IPS-18c (cell line): ENCODE data around the gene HEXB.
A peak's percentile ranks its signal among the peaks of the same experiment; 100 is the strongest.

Experiments
- H3K4me3 ChIP-seq: 2 replicates; pipeline ENCODE4 v1.7.0; 2013; ENCODE audit warnings: low read depth, mild to moderate bottlenecking, low read length, moderate library complexity; ENCODE audit not compliant: insufficient read depth
- H3K9me3 ChIP-seq: one replicate; pipeline ENCODE4 v1.6.1; 2013; ENCODE audit warnings: mild to moderate bottlenecking, low read length, moderate library complexity; ENCODE audit not compliant: control insufficient read depth, insufficient read depth

The HEXB gene

DNA sequence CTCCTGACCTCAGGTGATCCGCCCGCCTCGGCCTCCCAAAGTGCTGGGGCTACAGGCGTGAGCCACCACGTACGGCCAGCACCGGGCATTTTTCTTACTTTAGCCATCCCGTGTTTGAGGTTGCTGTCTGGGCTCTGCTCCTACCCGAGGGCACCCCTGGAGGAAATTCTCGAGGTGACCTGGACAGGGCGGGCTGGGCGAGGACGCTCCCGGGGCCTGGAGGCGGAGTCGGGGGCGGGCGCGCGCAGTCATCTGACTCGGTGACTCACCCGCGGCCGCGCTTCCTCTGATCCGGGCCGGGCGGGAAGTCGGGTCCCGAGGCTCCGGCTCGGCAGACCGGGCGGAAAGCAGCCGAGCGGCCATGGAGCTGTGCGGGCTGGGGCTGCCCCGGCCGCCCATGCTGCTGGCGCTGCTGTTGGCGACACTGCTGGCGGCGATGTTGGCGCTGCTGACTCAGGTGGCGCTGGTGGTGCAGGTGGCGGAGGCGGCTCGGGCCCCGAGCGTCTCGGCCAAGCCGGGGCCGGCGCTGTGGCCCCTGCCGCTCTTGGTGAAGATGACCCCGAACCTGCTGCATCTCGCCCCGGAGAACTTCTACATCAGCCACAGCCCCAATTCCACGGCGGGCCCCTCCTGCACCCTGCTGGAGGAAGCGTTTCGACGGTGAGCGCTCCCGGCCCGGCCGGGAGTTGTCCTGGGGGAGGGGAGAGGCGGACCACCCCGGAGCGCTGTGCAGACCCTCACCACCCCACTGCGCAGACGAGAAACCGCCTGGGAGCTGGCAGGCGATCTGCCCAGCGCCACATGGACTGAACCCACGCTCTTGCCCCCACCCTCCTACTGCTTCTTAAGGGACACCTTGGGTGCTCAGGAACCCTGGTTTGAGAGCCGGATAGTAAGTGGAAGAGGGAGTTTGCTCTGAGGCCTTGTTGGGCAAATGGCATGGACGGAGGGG, at the start of gene HEXB:
Gene HEXB (plus strand): TSS at position 334 of the 952 bp plus-strand sequence. CDS start 28 bp downstream, at position 362.
- Histone ChIP-seq H3K4me3 (peak within 1 kb of the TSS; percentile 77), H3K9me3 (no peaks in the 10 kb centered on the region)

DNA sequence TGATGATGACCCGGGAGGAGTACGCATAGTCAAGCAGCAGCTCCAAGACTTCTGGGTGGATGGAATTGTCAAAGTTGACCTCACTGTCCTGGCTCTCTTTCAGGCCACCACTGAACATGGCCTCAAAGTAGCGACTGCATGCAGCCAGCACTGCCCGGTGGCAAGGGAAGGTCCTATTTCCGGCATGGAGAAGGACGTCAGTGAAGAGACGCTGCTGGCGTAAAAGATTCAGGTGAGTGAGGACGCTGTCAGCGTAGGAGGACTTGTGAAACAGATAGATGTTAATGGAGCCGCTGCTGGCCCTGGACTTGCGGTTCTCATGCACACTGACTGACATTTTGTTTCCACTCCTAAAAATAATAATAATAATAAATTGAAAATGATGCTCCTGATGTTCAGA, 48.9 kb upstream of the HEXB start:
- Histone ChIP-seq H3K4me3 (no peak overlapping the region), H3K9me3 (no peaks in the 10 kb centered on the region)

- no peaks in the 10 kb centered on the region for H3K9me3 ChIP-seq
- H3K4me3 ChIP-seq = no peak overlapping the region
Measured at GRCh38 chr5:74636552-74636951, 48.5 kb upstream of the HEXB start.

GRCh38 chr5:74638544-74638969, 46.5 kb upstream of the HEXB start:
- Histone ChIP-seq H3K4me3 (peak overlapping the region; percentile 94; the same call in 1 of the 2 replicates), H3K9me3 (no peaks in the 10 kb centered on the region)

GRCh38 chr5:74638970-74639806, 45.8 kb upstream of the HEXB start:
- Histone ChIP-seq H3K4me3 (peak overlapping the region; percentile 94), H3K9me3 (no peaks in the 10 kb centered on the region)

- H3K9me3 ChIP-seq = no peaks in the 10 kb centered on the region
- peak overlapping the region; percentile 94 for H3K4me3 ChIP-seq
Measured at GRCh38 chr5:74639807-74640449, 45.1 kb upstream of the HEXB start.

DNA sequence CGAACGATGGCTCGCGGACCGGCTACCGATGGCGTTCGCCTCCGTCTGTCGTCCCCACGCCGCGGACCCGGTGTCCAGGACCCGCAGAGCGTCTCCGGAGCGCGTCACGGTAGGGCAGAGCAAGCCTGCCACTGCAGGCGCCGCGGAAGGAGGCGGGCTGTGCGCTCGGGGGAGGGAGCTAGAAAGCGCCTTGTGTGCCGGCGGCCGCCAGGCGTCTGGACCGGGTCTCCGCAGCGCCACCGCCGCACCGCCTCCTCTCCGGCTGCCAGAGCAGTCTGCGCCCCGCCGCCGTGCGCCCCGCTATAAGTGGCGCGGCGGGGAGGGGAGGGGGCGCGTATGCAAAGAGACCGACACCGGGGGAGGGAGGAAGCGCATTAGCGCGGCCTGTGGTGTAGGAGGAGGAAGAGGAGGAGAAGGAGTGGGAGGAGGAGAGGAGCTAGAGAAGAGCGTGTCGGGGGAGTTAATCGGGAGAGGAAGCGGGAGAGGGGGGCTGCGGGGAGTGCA, 44.5 kb upstream of the HEXB start, which contains the start of gene ENC1:
Gene ENC1 (minus strand): TSS at position 279 of the 504 bp plus-strand sequence. CDS start 4,243 bp downstream, outside the sequence.
- no peaks in the 10 kb centered on the region for H3K9me3 ChIP-seq
- peak within 1 kb of the TSS; percentile 94 for H3K4me3 ChIP-seq

DNA sequence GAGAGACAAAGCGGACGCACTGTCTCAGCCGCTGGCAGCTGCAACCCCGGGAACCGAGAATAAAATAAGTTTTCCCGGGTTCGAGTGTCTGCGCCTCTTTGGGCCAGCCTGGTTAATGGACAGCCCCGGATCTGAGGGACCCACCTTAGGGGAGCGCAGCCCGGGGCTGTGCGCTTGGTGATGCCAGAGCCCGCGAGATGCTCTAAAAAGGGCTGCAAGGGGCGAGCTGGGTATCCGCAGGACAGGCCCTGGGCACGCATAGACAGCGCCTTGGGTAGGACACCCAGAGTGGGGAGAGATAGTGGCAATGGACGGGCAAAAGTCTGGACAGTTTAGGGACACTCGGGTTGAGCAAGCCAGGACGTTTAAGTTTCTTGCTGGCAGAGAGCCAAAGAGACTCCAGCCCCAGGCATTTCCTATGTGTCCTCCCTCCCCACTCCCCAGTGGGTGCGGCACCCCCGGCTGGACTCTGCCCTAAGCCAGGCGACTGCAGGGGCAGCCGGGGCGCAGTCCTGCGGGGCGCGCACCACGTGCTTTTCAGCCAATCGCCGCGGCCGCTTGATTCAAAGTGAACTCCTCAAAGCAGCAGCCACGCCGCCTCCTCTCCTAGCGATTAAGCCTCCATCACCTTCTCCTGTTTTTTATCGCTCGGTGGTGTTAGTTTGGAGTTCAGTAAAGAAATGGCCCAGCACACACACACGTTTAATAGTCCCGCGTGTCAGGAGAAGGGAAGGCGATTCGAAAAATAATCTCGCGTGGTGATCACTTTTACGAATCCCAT, 43.9 kb upstream of the HEXB start:
- peak overlapping the region; percentile 94 for H3K4me3 ChIP-seq
- H3K9me3 ChIP-seq = no peaks in the 10 kb centered on the region

- no peaks in the 10 kb centered on the region for H3K9me3 ChIP-seq
- H3K4me3 ChIP-seq = peak overlapping the region; percentile 94
Measured at GRCh38 chr5:74641735-74642542, 43.1 kb upstream of the HEXB start.

- no peak overlapping the region for H3K4me3 ChIP-seq
- no peaks in the 10 kb centered on the region for H3K9me3 ChIP-seq
Measured at GRCh38 chr5:74642543-74642863, 42.5 kb upstream of the HEXB start.

DNA sequence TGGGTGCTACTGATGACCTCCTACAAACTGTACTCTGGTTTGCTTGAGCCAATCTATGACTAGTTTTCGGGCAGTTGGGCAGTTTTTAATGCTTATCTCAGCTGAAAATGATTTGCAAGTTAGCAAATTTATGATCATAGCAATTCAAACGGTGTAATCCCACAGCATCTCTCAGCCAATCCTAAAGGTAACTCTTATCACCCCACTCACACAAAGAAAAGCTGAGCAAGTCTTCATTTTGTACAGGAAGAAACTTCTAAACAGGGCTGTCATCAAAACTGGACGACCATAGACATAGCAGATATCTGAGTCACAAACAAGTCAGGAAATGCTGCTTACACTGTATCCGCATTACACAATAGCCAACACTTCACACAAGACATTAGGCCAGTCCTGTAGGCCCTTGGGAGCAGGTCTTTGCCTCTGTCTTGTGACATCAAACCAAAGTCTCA, 41.9 kb upstream of the HEXB start:
- H3K4me3 ChIP-seq = no peak overlapping the region
- no peaks in the 10 kb centered on the region for H3K9me3 ChIP-seq

- H3K9me3 ChIP-seq = no peaks in the 10 kb centered on the region
- no peak overlapping the region for H3K4me3 ChIP-seq
Measured at GRCh38 chr5:74647096-74647495, 37.9 kb upstream of the HEXB start.

GRCh38 chr5:74648835-74649293, 36.2 kb upstream of the HEXB start:
- Histone ChIP-seq H3K4me3 (no peak overlapping the region), H3K9me3 (no peaks in the 10 kb centered on the region)

- no peak overlapping the region for H3K4me3 ChIP-seq
- H3K9me3 ChIP-seq = no peaks in the 10 kb centered on the region
Measured at GRCh38 chr5:74649421-74649973, 35.5 kb upstream of the HEXB start.

DNA sequence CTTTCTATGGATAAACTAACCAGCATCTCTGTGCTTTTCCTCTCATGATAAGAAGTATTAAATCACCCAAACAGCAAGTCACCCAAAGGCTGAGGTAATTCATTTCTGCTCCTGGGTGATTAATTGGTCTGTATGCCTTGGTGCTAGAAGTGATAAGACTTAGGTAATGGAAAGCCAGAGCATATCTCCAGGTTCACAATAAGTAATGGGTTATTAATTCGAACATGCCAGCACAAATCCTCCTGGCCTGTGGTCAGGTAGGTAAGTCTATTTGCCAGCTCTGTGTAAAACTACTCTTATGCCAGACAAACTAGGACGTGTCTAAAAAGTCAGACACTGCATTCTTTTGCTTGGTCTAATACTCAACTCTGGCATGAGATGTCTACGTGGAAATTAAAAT, 33.3 kb upstream of the HEXB start:
- H3K4me3 ChIP-seq = no peak overlapping the region
- H3K9me3 ChIP-seq = no peaks in the 10 kb centered on the region
